Small intestine (tissue), 7 donors: Measurements from ENCODE around the gene COL1A2. TPM values are rescaled to one million over a fixed set of nuclear protein-coding genes. Genes with fewer than 3 reads are reported as not detected.
A peak's percentile ranks its signal among the peaks of the same experiment; 100 is the strongest.

Experiments
- DNase-seq, 2 donors: peaks; one replicate each; pipeline versions ENCODE4 v3.0.0 to v3.0.0-alpha.2; 2013
- FAIRE-seq: peaks from 2 replicates; lab custom pipeline; 2012; peaks lifted over from hg19 to GRCh38; lab: Jason Lieb, UNC
- H3K27ac ChIP-seq, 3 donors: one replicate each; pipeline ENCODE4 v1.5.1; 2013; ENCODE audit warnings: low read length in 2 of 3, mild to moderate bottlenecking in 2 of 3, control low read depth in 1 of 3, inconsistent platforms in 1 of 3, low read depth in 1 of 3, moderate library complexity in 1 of 3
- H3K27me3 ChIP-seq, 3 donors: one replicate each; pipeline ENCODE4 v1.6.1; 2013; ENCODE audit warnings: low read length in 3 of 3, inconsistent platforms in 1 of 3; ENCODE audit not compliant: control insufficient read depth in 3 of 3, insufficient read depth in 3 of 3
- H3K36me3 ChIP-seq, 3 donors: one replicate each; pipeline ENCODE4 v1.6.1; 2013; ENCODE audit warnings: low read length in 3 of 3, inconsistent platforms in 1 of 3, low read depth in 1 of 3, mild to moderate bottlenecking in 1 of 3, moderate library complexity in 1 of 3; ENCODE audit not compliant: control insufficient read depth in 3 of 3, insufficient read depth in 2 of 3
- H3K4me1 ChIP-seq, 3 donors: one replicate each; pipeline ENCODE4 v1.6.1; 2013; ENCODE audit warnings: low read length in 2 of 3, inconsistent platforms in 1 of 3, low read depth in 1 of 3, mild to moderate bottlenecking in 1 of 3, moderate library complexity in 1 of 3; ENCODE audit not compliant: control insufficient read depth in 3 of 3, insufficient read depth in 2 of 3
- H3K4me3 ChIP-seq, 3 donors: one replicate each; pipeline ENCODE4 v1.5.1; 2013; ENCODE audit warnings: low read length in 3 of 3, control low read depth in 1 of 3, inconsistent platforms in 1 of 3, low read depth in 1 of 3, mild to moderate bottlenecking in 1 of 3, moderate library complexity in 1 of 3
- H3K9me3 ChIP-seq, 2 donors: one replicate each; pipeline ENCODE4 v1.6.1; 2013; ENCODE audit warnings: low read depth in 1 of 2, low read length in 1 of 2; ENCODE audit not compliant: control insufficient read depth in 2 of 2, insufficient read depth in 1 of 2
- WGBS, 3 donors: extraction: QIAGEN DNeasy Blood & Tissue Kit; methylation state at CpG; one replicate each; pipeline ENCODE4 v1.1.7; 2013; 5-methylcytosine and 5-hydroxymethylcytosine counted together
- polyA plus RNA-seq, 4 donors: library from polyadenylated mRNA; stranded (reverse) in 3 of 4; unstranded in 1 of 4; fragments of 200-250 nt in 3 of 4; fragments of 120-200 nt in 1 of 4; gene quantifications; one replicate each; pipeline versions ENCODE4 v1.2.1 to v1.2.3, GENCODE V29; 2013
- donor health status: healthy with polysubstance abuse.
- donor health status: control.
- donor health status: control.
- donor health status: Bipolar disorder and iron deficiency.
- donor health status: healthy.

COL1A2 gene
- polyA plus RNA-seq, 4 donors = 2.0 to 350 (median 44.2) TPM

DNA sequence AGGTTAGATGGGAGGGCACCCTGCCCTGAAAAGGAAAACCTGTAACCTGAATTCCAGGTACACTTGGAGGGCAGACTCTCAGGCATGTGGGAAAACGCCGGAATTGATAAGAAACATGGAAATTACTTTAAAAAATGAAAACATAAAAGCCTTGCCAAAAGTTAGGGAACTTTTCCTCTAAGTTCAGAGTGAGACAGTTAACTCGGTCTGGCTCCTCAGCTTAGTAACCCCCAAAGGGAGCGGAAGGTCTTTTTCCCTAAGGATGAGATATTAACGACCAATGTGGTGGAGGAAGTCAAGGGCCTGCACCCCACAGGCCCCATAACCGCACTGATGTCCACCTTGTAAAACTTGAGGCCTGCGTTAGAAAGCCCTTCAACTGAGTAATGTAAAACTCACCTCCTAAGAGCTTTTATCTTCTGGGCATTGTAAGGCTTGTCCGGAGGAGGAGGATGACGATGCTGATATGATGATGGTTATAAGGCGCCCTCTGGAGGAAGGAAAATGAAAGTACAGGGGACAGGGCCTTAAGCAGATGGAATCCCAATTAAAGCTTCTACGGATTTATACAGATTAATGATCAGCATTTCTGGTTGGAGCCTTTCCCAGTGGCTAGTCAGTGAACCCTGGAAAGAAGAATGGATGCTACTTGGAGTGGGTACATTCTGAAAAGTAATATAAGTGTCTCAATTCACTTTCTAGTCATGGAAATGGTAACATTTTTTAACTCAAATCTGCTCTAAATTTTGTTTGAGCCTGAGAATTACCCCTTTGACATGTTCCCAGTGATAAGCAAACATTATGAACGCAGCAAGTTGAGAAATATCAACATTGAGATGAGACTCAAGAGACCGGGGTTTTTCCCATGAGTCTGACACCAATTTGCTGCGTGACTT lies 694 bp downstream of the COL1A2 start:
- FAIRE-seq (no peak), DNase-seq (peak; percentile 56 to 80)
- Histone ChIP-seq H3K36me3 (no peaks in the 10 kb centered on the region), H3K9me3 (no peaks in the 10 kb centered on the region), H3K4me3 (peak overlapping the region in 2 of 3 donors; percentile 5 to 66), H3K4me1 (peaks cover 0 to 20% (median 0%) of the 10 kb centered on the region in 3 donors), H3K27me3 (peaks cover 0 to 21% (median 4%) of the 10 kb centered on the region in 3 donors), H3K27ac (peak overlapping the region in 2 of 3 donors; percentile 88 to 96)
- WGBS, 3 donors = 16 to 23% (median 22%) methylated on average over 14 of the region's 14 CpGs

- Histone ChIP-seq H3K36me3 (no peaks in the 10 kb centered on the region), H3K27me3 (peaks cover 0 to 21% (median 4%) of the 10 kb centered on the region in 3 donors), H3K27ac (peak overlapping the region in 2 of 3 donors; percentile 88 to 96), H3K4me3 (peak overlapping the region in 2 of 3 donors; percentile 5 to 66), H3K9me3 (no peaks in the 10 kb centered on the region), H3K4me1 (peaks cover 0 to 20% (median 0%) of the 10 kb centered on the region in 3 donors)
- FAIRE-seq = no peak
- peak in 1 of 2 donors; percentile 11 for DNase-seq
- WGBS, 3 donors = 37 to 40% (median 40%) methylated on average over 3 of the region's 3 CpGs
Observed at GRCh38 chr7:94396037-94396431, 1.3 kb downstream of the COL1A2 start.

- WGBS, 3 donors = 59 to 75% (median 72%) methylated on average over 4 of the region's 4 CpGs
- FAIRE-seq = no peak
- peaks cover 0 to 20% (median 0%) of the 10 kb centered on the region in 3 donors for H3K4me1 ChIP-seq
- peak overlapping the region in 1 of 3 donors; percentile 66 for H3K4me3 ChIP-seq
- peak overlapping the region in 2 of 3 donors; percentile 36 to 96 for H3K27ac ChIP-seq
- no peaks in the 10 kb centered on the region for H3K9me3 ChIP-seq
- no peaks in the 10 kb centered on the region for H3K36me3 ChIP-seq
- H3K27me3 ChIP-seq = peaks cover 0 to 21% (median 4%) of the 10 kb centered on the region in 3 donors
- DNase-seq = no peak
Observed at GRCh38 chr7:94396596-94396995, 1.9 kb downstream of the COL1A2 start.

- H3K27me3 ChIP-seq = peaks cover 0 to 21% (median 4%) of the 10 kb centered on the region in 3 donors
- no peaks in the 10 kb centered on the region for H3K36me3 ChIP-seq
- no peak for FAIRE-seq
- 57 to 78% (median 66%) methylated on average over 1 of the region's 1 CpG for WGBS, 3 donors
- DNase-seq = no peak
- H3K4me3 ChIP-seq = peak overlapping the region in 1 of 3 donors; percentile 18
- H3K27ac ChIP-seq = no peak overlapping the region
- no peaks in the 10 kb centered on the region for H3K9me3 ChIP-seq
- peaks cover 0 to 20% (median 0%) of the 10 kb centered on the region in 3 donors for H3K4me1 ChIP-seq
Observed at GRCh38 chr7:94397722-94398121, 3.0 kb downstream of the COL1A2 start.

GRCh38 chr7:94398841-94399240 lies 4.1 kb downstream of the COL1A2 start:
- DNase-seq = no peak
- H3K36me3 ChIP-seq = no peaks in the 10 kb centered on the region
- WGBS, 3 donors = 52 to 64% (median 63%) methylated on average over 6 of the region's 6 CpGs
- H3K4me1 ChIP-seq = peaks cover 0 to 12% (median 0%) of the 10 kb centered on the region in 3 donors
- peaks cover 0 to 13% (median 4%) of the 10 kb centered on the region in 3 donors for H3K27me3 ChIP-seq
- no peak for FAIRE-seq
- H3K4me3 ChIP-seq = peak overlapping the region in 1 of 3 donors; percentile 1
- H3K27ac ChIP-seq = peak overlapping the region in 1 of 3 donors; percentile 23
- no peaks in the 10 kb centered on the region for H3K9me3 ChIP-seq

GRCh38 chr7:94400022-94400421 lies 5.3 kb downstream of the COL1A2 start:
- Histone ChIP-seq H3K4me3 (no peak overlapping the region), H3K36me3 (peaks cover 0 to 5% (median 0%) of the 10 kb centered on the region in 3 donors), H3K27me3 (peaks cover 0 to 3% (median under 1%) of the 10 kb centered on the region in 3 donors), H3K9me3 (no peaks in the 10 kb centered on the region), H3K27ac (no peak overlapping the region), H3K4me1 (peaks cover 0 to 3% (median 0%) of the 10 kb centered on the region in 3 donors)
- 67 to 90% (median 90%) methylated on average over 2 of the region's 2 CpGs for WGBS, 3 donors
- DNase-seq (no peak), FAIRE-seq (no peak)

DNA sequence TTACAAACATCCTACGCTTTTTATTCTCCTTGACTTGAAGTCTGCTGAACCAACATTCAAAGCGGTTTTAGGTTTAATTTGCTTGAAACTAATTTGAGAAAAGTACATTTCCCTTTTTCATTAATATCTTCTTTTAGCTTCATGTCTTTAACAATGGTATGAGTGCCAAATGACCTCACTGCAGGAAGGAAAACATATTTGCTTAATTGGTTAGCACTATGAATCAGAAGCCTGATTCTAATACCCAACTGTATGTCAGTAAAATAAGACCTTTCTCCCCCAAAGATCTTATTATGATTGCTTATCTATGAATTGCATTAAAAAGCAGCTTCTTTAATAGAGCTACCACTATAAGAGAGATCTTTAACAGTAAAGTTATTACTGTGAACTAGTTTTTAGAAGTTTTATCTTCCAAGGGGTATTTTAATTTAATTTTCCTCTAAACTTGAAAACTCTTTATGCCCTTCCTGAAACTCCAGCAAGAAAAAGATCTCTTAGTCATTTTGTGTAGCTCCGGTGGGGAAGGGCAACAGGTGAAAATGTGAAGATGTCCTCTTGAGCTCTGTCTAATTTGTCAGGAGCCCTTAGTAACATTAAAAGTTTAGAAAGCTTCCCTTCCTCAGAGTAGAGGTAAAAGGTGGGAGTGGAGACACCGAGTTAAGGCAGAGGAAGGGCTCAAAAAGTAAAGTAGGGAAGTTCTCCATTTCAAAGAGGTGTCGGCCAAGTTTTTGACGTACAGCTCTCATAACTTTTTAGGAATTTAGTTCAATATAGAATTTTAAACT lies 6.1 kb downstream of the COL1A2 start:
- Histone ChIP-seq H3K27ac (peak overlapping the region in 1 of 3 donors; percentile 48), H3K9me3 (no peaks in the 10 kb centered on the region), H3K4me1 (no peaks in the 10 kb centered on the region), H3K36me3 (peaks cover 0 to 5% (median 0%) of the 10 kb centered on the region in 3 donors), H3K27me3 (no peaks in the 10 kb centered on the region), H3K4me3 (no peak overlapping the region)
- DNase-seq (no peak), FAIRE-seq (no peak)
- WGBS, 3 donors = 68 to 82% (median 80%) methylated on average over 6 of the region's 6 CpGs

DNA sequence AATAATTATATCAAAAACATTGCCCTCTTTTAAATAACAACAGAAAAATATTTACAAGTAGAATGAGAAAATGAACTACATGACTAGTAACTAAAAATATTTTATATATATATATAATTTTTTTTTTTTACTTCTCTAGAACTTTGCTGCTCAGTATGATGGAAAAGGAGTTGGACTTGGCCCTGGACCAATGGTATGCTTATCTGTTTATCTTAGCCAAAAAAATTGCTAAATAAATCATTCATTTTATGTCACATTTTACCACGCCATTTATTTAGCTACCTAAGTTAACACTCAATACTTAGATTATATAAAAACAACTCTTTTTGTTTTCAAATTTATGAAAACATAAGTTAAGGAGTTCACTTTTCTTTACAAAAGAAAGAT lies 6.7 kb downstream of the COL1A2 start:
- Histone ChIP-seq H3K4me1 (no peaks in the 10 kb centered on the region), H3K4me3 (no peak overlapping the region), H3K27me3 (no peaks in the 10 kb centered on the region), H3K9me3 (no peaks in the 10 kb centered on the region), H3K27ac (no peak overlapping the region), H3K36me3 (peaks cover 0 to 5% (median 0%) of the 10 kb centered on the region in 3 donors)
- FAIRE-seq (peak; percentile 59), DNase-seq (no peak)
- 48 to 63% (median 60%) methylated on average over 1 of the region's 1 CpG for WGBS, 3 donors
